ENCODE measurements around the gene TTR. TPM values are rescaled to one million over a fixed set of nuclear protein-coding genes. Genes with fewer than 3 reads are reported as not detected.

Gene TTR
- total and polyA plus RNA-seq, 2 of the 4 experiments (the other 2 are of a cell fraction) = not detected

DNA sequence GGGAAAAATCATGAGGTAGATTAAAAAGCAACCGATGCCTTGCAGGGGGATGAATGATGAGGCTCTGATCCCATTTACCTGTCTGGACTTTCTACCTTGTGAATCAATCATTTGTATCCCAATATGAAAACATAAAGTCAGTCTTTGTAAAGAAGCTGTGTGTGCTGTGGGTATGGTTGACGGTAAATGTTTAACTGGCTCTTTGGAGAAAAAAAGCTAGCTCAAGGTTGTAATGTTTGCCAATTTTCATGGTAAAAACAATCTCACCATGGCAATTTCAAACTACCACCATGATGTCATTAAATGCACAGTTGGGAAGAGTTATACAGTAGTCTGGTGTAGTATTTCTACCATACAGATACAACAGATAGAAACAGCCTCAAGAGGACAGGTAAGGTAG lies 14.6 kb downstream of the TTR start:
- no peak overlapping the region for H2BK120ac ChIP-seq (ENCODE audit: low read depth, low read length)
- BruUV-seq (replicated peaks) = no TSS peak
- ATAC-seq (ENCODE audit: low read depth) = no peak
- H3K4me1 ChIP-seq (ENCODE audit: control insufficient read depth, insufficient read depth, low read length) = no peaks in the 10 kb centered on the region
- no peak overlapping the region for H2BK5ac ChIP-seq (ENCODE audit: low read depth, low read length, poor library complexity, severe bottlenecking)
- no peak overlapping the region for H2AK5ac ChIP-seq (ENCODE audit: low read depth, low read length)
- no peak overlapping the region for H4K5ac ChIP-seq (ENCODE audit: low read depth, low read length)
- intact Hi-C loops (cut with micrococcal nuclease) = no loop called here
- CTCF ChIA-PET = no interaction called here
- H3K4me2 ChIP-seq (ENCODE audit: low read depth, low read length) = no peak overlapping the region
- H3K18ac ChIP-seq (ENCODE audit: low read depth, low read length) = no peak overlapping the region
- H3K4me3 ChIP-seq (ENCODE audit: insufficient read depth, low read depth, low read length) = no peak overlapping the region
- no peak overlapping the region for H3K9ac ChIP-seq (ENCODE audit: low read depth, low read length)
- H3K27ac ChIP-seq (ENCODE audit: insufficient read depth, low read length) = no peak overlapping the region
- H2BK20ac ChIP-seq (ENCODE audit: low read depth, low read length) = no peak overlapping the region
- no peaks in the 10 kb centered on the region for H3K9me1 ChIP-seq (ENCODE audit: insufficient read depth, low read length)
- H3K9me3 ChIP-seq (ENCODE audit: control insufficient read depth, insufficient read depth, low read length) = no peaks in the 10 kb centered on the region
- no CpG with 5 or more reads among the region's 2 CpGs for WGBS, 2 experiments (ENCODE audit: extremely low coverage in 2 of 2, insufficient read length in 1 of 2)
- no peak overlapping the region for H3K14ac ChIP-seq (replicated peaks; ENCODE audit: low read depth, low read length)
- no peak overlapping the region for H4K8ac ChIP-seq (ENCODE audit: low read depth in 2 of 2, low read length in 2 of 2)
- no peak for DNase-seq
- H4K91ac ChIP-seq (ENCODE audit: insufficient read depth, low read depth, low read length) = no peak overlapping the region
- no peak overlapping the region for H3K4ac ChIP-seq (ENCODE audit: low read depth, low read length)
- POLR2A ChIA-PET (ENCODE audit: unreplicated experiment) = no interaction called here
- no peak overlapping the region for H2AK9ac ChIP-seq (replicated peaks; ENCODE audit: low read depth, low read length, poor library complexity)
- no peaks in the 10 kb centered on the region for H3K79me1 ChIP-seq (ENCODE audit: low read depth in 1 of 2, low read length in 2 of 2)
- H3K56ac ChIP-seq (ENCODE audit: extremely low read depth, insufficient read depth, low read length) = no peak overlapping the region
- dilution Hi-C loops (cut with HindIII; ENCODE audit: low sequenced_read_pairs, unreplicated experiment) = no loop called here
- no peak overlapping the region for H2BK15ac ChIP-seq (ENCODE audit: low read depth, low read length)
- H3K27me3 ChIP-seq (ENCODE audit: control insufficient read depth, insufficient read depth, low read length) = no peaks in the 10 kb centered on the region
- no peak overlapping the region for H2AFZ ChIP-seq (replicated peaks; ENCODE audit: low read length, poor library complexity)
- H4K20me1 ChIP-seq (ENCODE audit: insufficient read depth, low read length) = no peaks in the 10 kb centered on the region
- in situ Hi-C loops (cut with MboI; ENCODE audit: low sequenced_read_pairs) = no loop called here
- H3K36me3 ChIP-seq (ENCODE audit: control insufficient read depth, insufficient read depth, low read length) = no peaks in the 10 kb centered on the region
- no peak overlapping the region for H3K23ac ChIP-seq (ENCODE audit: low read depth, low read length)
- TF ChIP-seq MXI1 (IDR thresholded peaks at IDR 0.05; ENCODE audit: borderline replicate concordance, low read depth, low read length) = no peak
- no peak for TF ChIP-seq FOS (IDR thresholded peaks at IDR 0.05; ENCODE audit: low read depth, low read length)
- TF ChIP-seq, protein P1, sequence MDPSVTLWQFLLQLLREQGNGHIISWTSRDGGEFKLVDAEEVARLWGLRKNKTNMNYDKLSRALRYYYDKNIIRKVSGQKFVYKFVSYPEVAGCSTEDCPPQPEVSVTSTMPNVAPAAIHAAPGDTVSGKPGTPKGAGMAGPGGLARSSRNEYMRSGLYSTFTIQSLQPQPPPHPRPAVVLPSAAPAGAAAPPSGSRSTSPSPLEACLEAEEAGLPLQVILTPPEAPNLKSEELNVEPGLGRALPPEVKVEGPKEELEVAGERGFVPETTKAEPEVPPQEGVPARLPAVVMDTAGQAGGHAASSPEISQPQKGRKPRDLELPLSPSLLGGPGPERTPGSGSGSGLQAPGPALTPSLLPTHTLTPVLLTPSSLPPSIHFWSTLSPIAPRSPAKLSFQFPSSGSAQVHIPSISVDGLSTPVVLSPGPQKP (IDR thresholded peaks at IDR 0.05; ENCODE audit: borderline replicate concordance, low read depth, low read length) = no peak
- no peak for TF ChIP-seq POLR2A (IDR thresholded peaks at IDR 0.05; ENCODE audit: low read depth, low read length)
- no peak for TF ChIP-seq RCOR1 (IDR thresholded peaks at IDR 0.05; ENCODE audit: insufficient replicate concordance, low read length)
- no peak for TF ChIP-seq SMC3 (IDR thresholded peaks at IDR 0.05; ENCODE audit: low read depth, low read length)
- TF ChIP-seq MAFK (IDR thresholded peaks at IDR 0.05; ENCODE audit: low read depth, low read length) = no peak
- no peak for TF ChIP-seq CHD1 (IDR thresholded peaks at IDR 0.05; ENCODE audit: low read depth, low read length)
